Measurements from ENCODE around the gene TNIK.

TNIK gene

DNA sequence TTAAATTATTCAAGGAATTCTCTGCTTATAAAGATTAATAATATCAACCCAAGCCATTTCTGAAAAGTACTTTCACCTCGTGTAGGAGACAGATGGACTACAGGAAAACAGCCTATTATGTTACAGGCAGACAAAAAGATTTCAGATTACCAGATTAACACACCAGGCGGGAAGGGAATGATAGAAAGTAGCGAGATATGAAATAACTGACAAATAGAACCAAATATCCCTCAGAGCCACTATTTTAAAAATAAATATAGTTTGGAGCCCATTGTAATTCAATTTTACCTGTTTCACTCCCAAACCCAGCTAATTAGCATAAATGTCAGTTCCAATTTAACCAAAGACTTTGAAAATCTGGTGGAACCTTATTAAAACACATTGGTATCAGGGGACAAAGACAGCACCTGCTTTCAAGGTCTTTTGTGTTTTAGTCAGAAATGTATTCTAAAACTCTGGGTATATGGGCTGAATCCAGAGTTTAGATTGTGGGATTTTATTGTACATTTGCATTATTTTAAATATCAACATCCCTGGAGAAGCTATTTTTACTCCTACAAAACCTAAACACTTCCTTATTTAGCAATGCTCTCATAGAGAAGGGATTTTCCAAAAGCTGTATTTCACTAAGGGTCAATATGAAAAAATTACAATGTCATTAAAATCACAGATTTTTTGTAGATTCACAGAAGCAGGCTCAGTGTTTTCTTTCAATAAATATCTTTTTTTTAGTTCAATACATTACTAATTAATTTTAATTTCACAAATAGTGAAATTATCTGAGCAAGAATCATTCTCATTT is 138.4 kb downstream of the TNIK start:
- TF ChIP-seq, protein P1, sequence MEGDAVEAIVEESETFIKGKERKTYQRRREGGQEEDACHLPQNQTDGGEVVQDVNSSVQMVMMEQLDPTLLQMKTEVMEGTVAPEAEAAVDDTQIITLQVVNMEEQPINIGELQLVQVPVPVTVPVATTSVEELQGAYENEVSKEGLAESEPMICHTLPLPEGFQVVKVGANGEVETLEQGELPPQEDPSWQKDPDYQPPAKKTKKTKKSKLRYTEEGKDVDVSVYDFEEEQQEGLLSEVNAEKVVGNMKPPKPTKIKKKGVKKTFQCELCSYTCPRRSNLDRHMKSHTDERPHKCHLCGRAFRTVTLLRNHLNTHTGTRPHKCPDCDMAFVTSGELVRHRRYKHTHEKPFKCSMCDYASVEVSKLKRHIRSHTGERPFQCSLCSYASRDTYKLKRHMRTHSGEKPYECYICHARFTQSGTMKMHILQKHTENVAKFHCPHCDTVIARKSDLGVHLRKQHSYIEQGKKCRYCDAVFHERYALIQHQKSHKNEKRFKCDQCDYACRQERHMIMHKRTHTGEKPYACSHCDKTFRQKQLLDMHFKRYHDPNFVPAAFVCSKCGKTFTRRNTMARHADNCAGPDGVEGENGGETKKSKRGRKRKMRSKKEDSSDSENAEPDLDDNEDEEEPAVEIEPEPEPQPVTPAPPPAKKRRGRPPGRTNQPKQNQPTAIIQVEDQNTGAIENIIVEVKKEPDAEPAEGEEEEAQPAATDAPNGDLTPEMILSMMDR (IDR thresholded peaks at IDR 0.05; ENCODE audit: low read depth, low read length) = no peak

DNA sequence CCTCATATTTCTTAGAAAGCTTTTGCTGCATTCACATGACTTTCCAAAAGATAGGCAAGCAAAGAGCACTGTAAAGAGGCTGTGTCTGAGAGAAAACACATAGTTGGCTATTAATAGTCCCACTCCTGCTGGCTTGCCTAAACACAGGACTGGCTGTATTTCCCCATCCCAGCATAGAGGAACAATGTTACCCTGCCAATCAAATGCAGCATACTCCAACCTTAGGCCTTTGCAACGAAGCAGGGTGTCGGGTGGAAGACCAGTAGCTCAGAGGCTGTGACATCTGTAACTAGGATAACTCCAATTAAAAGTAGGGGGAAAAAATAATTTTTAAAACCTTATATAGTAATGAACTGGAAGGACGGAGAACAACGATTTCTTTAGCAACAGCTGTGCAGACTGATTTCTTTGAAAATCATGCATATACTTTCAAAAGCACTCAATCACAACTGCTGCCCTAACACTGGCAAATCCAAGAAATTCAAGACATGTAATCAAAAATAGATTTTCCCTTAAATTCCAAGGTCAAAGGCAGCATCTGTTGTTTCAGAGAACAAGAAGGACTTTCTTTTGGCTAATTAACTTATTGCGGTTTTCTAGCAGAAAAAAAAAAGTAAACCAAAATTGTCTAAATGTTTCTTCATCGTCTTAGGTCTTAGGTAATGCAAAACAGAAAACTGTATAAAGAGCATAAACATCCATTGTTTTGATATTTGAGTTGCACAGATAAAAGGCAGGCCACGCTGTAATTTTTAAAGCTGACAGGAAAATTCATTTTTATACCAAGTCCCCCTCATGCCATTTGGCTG is 139.3 kb downstream of the TNIK start:
- H3K4me3 ChIP-seq (ENCODE audit: low read depth, low read length) = no peak overlapping the region
- TF ChIP-seq, protein P1 (IDR thresholded peaks at IDR 0.05; ENCODE audit: low read depth, low read length) = no peak

More for the DNA sequence above, 138.4 kb downstream of the TNIK start:
- H3K4me3 ChIP-seq (ENCODE audit: low read depth, low read length) = no peak overlapping the region

DNA sequence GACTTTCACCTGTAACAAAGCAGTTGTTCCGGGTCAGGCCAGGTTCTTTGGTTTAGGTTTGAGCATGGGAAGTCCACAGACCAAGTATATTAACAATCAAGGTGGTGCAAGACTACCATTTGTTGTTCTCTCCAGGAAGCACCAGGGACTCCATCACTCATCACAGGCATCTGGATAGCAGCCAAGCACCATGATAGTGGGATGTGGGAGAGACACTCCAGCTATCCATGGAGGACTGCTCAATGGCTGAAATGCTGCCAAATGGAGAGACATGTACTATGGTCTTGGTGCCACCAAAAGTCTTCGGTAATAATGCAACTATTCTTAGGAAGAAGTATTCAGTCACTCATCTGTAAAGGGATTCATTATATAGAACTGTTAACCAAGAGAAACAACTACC is 143.0 kb downstream of the TNIK start:
- TF ChIP-seq, protein P1 (IDR thresholded peaks at IDR 0.05; ENCODE audit: low read depth, low read length) = no peak
- no peak overlapping the region for H3K4me3 ChIP-seq (ENCODE audit: low read depth, low read length)

DNA sequence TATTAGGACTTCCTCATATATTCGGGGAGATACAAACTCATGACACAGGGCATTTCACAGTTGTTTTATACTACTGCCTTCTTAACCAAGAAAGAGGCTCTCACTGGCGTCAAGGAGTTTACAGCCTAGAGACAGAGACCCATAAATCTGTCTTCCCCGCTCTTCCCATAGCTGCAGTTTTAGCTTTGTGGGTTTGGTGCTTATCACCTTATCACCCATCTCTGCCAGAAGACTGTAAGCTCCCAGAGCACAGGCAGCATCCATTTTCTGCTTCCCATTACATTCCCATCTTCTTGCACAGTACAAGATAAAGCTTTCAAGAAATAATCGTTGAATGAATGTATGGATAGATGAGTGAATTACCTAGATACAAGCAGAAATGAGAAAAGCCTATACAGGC is 144.3 kb downstream of the TNIK start:
- TF ChIP-seq, protein P1 (IDR thresholded peaks at IDR 0.05; ENCODE audit: low read depth, low read length) = no peak
- no peak overlapping the region for H3K4me3 ChIP-seq (ENCODE audit: low read depth, low read length)

DNA sequence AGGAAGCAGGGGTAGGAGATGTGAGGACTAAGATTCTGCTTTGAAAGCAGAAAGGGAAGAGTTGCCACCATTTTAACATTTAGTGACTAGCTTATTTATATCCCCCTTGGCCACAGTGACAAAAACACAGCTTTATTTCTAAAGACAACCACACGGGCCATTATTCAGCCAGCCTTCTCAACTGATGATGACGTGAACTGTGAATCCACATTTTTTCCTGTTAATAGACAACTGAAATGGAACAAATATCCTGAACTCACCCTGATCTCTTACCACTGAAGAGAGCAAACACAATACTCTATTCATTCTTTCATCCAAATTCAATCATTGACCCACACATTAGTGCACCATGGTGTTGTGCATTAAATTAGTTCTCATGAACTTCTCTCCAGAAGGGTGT is 145.1 kb downstream of the TNIK start:
- H3K4me3 ChIP-seq (ENCODE audit: low read depth, low read length) = no peak overlapping the region
- TF ChIP-seq, protein P1 (IDR thresholded peaks at IDR 0.05; ENCODE audit: low read depth, low read length) = no peak

DNA sequence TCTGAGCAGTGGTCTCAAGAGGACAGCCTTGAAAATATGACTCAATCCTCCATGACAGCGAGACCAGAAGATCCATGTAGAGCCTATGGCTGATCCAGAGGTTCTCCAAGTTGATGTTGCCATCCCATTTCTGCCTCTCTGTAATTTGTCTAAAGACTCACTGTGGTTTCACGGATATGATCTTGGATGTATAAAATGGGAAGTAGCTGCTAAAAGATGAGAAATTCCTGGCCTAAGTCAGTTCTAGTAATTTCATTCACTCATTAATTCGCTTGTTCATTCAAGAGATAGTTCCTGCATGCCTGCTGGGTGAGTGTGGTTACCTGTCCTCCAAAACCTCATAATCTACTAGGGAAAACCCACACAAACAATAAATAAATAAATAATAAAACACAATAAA is 145.9 kb downstream of the TNIK start:
- H3K4me3 ChIP-seq (ENCODE audit: low read depth, low read length) = no peak overlapping the region
- TF ChIP-seq, protein P1 (IDR thresholded peaks at IDR 0.05; ENCODE audit: low read depth, low read length) = no peak

DNA sequence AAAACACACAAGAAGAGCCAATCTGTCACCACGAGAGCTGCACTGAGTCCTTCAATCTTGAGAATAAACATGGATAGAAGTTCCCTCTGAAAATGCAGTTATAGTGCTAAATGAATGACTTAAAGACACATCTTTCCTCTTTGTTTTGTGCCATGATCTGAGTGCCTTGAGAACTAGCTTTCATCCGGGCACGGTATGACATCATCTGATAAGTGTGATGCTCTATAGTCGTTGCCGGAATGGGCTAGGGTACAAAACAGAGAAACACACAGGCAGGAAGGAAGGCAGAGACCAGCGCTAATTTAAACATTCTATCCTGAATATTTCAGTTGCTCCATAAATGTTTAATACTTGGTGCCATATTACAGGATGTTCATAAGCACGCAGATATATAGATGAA is 146.5 kb downstream of the TNIK start:
- H3K4me3 ChIP-seq (ENCODE audit: low read depth, low read length) = no peak overlapping the region
- TF ChIP-seq, protein P1 (IDR thresholded peaks at IDR 0.05; ENCODE audit: low read depth, low read length) = no peak

All from WI38 (cell line).